Measurements from ENCODE around the gene IFNL2.

GRCh38 chr19:39314016-39314728 lies 46.0 kb downstream of the IFNL2 start:
- TF ChIP-seq CTCF (IDR thresholded peaks at IDR 0.05) = no peak
- TF ChIP-seq POLR2A (IDR thresholded peaks at IDR 0.05) = no peak

Measured in uterus (tissue), 2 donors.